ENCODE measurements around the gene PRPF4. TPM values are rescaled to one million over a fixed set of nuclear protein-coding genes. Genes with fewer than 3 reads are reported as not detected.
A peak's percentile ranks its signal among the peaks of the same experiment; 100 is the strongest.

PRPF4 gene
- total RNA-seq, 1 donor from 2014 or later: 34.4 TPM

GRCh38 chr9:113258282-113258681 lies 17.2 kb upstream of the PRPF4 start:
- H3K36me3 ChIP-seq (ENCODE audit: control insufficient read depth, insufficient read depth, low read length): no peaks in the 10 kb centered on the region
- H3K27me3 ChIP-seq (ENCODE audit: control insufficient read depth, insufficient read depth, low read length): no peaks in the 10 kb centered on the region
- H3K4me3 ChIP-seq (ENCODE audit: low read depth, low read length): no peak overlapping the region
- no peak for DNase-seq (ENCODE audit: low read depth)
- TF ChIP-seq, protein P1, sequence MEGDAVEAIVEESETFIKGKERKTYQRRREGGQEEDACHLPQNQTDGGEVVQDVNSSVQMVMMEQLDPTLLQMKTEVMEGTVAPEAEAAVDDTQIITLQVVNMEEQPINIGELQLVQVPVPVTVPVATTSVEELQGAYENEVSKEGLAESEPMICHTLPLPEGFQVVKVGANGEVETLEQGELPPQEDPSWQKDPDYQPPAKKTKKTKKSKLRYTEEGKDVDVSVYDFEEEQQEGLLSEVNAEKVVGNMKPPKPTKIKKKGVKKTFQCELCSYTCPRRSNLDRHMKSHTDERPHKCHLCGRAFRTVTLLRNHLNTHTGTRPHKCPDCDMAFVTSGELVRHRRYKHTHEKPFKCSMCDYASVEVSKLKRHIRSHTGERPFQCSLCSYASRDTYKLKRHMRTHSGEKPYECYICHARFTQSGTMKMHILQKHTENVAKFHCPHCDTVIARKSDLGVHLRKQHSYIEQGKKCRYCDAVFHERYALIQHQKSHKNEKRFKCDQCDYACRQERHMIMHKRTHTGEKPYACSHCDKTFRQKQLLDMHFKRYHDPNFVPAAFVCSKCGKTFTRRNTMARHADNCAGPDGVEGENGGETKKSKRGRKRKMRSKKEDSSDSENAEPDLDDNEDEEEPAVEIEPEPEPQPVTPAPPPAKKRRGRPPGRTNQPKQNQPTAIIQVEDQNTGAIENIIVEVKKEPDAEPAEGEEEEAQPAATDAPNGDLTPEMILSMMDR (IDR thresholded peaks at IDR 0.05; ENCODE audit: insufficient read depth, low read length, poor library complexity, severe bottlenecking): no peak

- H3K36me3 ChIP-seq (ENCODE audit: control insufficient read depth, insufficient read depth, low read length): no peaks in the 10 kb centered on the region
- peak; percentile 18 for DNase-seq (ENCODE audit: low read depth)
- H3K27me3 ChIP-seq (ENCODE audit: control insufficient read depth, insufficient read depth, low read length): no peaks in the 10 kb centered on the region
- H3K4me3 ChIP-seq (ENCODE audit: low read depth, low read length): no peak overlapping the region
- TF ChIP-seq, protein P1 (IDR thresholded peaks at IDR 0.05; ENCODE audit: insufficient read depth, low read length, poor library complexity, severe bottlenecking): no peak
These were observed 13.4 kb upstream of the PRPF4 start for GRCh38 chr9:113261917-113262671.

DNA sequence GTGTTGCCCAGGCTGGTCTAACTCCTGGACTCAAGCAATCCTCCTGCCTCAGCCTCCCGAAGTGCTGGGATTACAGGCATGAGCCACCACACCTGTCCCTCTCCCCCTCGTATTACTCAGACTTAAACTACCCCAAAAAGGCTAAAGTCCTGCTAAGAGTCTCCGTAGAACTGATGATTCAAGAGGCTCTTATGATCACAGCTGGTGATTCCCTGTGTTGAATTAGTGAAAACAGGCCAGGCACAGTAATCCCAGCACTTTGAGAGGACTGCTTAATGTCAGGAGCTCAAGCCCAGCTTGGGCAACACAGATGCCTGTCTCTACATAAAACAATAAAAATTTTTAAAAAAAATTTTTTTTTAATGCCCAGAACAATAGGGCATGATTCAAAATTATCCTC lies 9.3 kb upstream of the PRPF4 start:
- Histone ChIP-seq H3K4me3 (ENCODE audit: low read depth, low read length) (no peak overlapping the region), H3K27me3 (ENCODE audit: control insufficient read depth, insufficient read depth, low read length) (no peaks in the 10 kb centered on the region), H3K36me3 (ENCODE audit: control insufficient read depth, insufficient read depth, low read length) (no peaks in the 10 kb centered on the region)
- no peak for DNase-seq (ENCODE audit: low read depth)
- TF ChIP-seq, protein P1 (IDR thresholded peaks at IDR 0.05; ENCODE audit: insufficient read depth, low read length, poor library complexity, severe bottlenecking): no peak

DNA sequence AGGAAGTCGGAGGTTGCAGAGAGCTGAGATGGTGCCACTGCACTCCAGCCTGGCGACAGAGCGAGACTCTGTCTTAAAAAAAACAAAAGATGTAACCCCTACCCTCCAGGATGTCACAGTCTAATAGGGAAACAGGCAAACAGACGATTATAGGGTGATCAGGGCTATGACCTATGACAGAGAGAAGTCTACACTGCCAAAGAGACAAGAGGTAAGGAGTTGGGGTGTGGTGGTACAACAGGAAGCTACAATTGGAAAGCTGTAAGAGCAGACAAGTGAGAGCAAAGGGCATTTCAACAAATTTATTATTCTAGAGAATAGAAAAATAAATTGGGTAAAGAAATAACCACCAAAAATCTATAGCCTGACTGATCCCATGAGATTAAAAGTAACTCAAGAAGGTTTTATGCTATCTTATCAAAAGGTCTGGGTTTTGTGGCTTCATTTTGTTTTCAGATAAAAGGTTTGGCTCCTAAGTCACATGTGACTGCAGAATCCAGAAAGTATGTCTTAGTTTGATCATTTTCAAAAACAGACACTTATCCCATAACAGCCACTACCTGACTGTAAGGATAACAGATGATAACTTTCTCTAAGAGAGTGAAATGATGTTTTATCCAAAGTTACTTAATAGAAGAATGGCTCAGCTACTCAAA lies 7.4 kb upstream of the PRPF4 start:
- TF ChIP-seq, protein P1 (IDR thresholded peaks at IDR 0.05; ENCODE audit: insufficient read depth, low read length, poor library complexity, severe bottlenecking): no peak
- no peaks in the 10 kb centered on the region for H3K27me3 ChIP-seq (ENCODE audit: control insufficient read depth, insufficient read depth, low read length)
- no peaks in the 10 kb centered on the region for H3K36me3 ChIP-seq (ENCODE audit: control insufficient read depth, insufficient read depth, low read length)
- H3K4me3 ChIP-seq (ENCODE audit: low read depth, low read length): no peak overlapping the region
- DNase-seq (ENCODE audit: low read depth): no peak

DNA sequence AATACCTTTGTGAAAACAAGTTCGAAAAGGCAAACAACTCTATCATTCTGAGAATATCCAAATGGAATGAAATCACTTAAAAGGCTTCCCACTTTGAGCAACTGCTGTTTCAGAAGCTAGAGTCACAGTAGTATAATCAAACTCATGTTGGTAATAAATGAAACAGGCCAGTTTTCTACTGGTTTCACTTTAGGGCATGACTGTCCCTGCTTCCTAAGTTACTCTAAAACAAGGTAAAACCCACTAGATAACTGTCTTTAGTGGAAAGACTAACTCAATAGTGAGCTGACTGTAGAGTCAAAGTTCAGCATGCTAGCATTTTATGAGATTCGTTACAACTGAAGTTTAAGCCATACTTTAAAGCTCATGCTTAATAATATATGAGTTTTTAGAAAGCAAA lies 6.1 kb upstream of the PRPF4 start:
- H3K36me3 ChIP-seq (ENCODE audit: control insufficient read depth, insufficient read depth, low read length): no peaks in the 10 kb centered on the region
- no peak overlapping the region for H3K4me3 ChIP-seq (ENCODE audit: low read depth, low read length)
- TF ChIP-seq, protein P1 (IDR thresholded peaks at IDR 0.05; ENCODE audit: insufficient read depth, low read length, poor library complexity, severe bottlenecking): no peak
- no peak for DNase-seq (ENCODE audit: low read depth)
- no peaks in the 10 kb centered on the region for H3K27me3 ChIP-seq (ENCODE audit: control insufficient read depth, insufficient read depth, low read length)

Measured in kidney epithelial cell (primary cell).